ENCODE results near the gene NFIB.
A peak's percentile ranks its signal among the peaks of the same experiment; 100 is the strongest.

NFIB gene

DNA sequence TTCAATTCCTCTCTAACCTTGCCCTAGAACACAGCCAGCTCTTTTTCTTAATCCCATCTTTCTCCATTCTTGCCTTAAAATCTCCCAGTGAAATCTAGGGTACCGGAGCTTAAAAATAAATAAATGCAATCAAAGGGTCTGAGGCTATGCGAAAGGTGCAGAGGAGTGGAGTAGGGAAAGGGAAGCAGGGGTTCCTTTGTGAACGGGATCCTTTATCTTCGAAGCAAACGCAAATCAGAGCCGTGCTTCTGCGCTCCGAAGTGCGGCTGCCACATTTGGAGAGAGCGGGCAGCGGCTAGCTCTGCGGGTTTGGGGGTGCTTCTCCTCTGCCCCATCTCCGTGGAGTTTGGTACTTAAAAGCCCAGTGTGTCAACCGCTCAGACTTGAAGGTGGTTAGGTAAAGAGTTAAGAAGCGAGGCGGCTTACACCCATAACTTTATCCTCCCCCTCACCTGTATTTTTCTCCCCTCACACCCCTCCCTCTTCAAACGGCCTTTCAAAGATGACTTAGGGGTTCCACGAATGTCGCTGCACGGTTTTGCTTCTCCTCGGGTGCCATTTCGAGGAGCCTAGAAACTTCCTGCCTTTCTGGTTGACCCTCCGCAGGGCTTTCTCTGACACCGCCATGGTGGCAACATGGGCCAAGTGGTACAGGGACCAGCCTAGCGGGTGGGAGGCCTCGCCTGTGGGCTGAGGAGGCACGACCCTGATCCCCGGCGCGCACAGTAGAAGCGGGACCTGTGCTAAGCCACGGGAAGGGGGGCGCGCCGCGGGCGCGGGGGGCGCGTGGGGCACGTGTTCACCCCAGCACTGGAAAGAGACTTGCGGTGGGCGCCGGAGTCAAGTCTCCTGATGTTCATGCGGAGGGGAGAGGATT lies 31.7 kb upstream of the NFIB start:
- H3K27ac ChIP-seq = no peak overlapping the region
- DNase-seq (ENCODE audit: low read depth, low spot score) = no peak

DNA sequence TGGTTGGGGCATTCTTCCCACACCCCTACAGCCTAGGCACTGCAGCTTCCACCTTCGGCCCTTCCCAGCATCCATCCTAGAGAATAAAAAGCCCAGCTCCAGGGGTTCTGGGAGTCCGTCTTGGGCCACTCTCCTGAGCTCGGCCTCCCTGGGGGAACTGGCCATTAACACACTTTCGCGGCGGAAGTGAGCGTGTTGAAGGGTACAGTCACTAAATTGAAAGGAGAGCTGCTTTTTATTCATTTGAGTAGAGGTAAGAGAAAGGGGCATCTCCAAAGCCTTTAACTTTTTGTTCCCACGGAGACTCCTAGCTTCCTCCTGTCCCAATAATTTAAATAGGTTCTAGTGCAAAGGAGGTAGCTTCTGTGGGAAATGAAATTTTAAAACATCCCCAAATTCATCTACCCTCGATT lies 31.0 kb upstream of the NFIB start:
- no peak overlapping the region for H3K27ac ChIP-seq

DNA sequence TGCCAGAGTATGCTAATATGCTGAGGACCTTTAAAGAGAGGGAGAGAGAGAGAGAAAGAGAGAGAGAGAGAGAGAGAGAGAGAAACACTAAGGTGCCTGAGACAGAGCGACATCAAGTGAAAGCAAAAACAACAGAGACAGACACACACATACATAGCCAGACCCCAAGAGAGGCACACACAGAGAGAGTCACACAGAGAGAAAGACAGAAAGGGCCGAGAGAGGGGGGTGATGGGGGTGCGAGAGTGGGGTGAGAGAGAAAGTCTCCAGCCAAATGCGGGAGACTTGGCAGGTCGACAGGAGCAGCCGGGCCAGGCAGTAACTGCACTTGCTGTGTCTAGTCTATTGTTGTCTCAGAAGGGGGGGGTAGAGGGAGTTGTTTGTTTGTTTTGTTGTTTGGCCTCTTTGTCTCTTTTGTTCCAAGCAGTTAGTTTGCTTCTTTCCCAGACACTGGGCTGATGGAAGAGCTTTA lies 30.1 kb upstream of the NFIB start:
- no peak overlapping the region for H3K27ac ChIP-seq
- no peak for DNase-seq (ENCODE audit: low read depth, low spot score)

More for the DNA sequence above, 31.0 kb upstream of the NFIB start:
- DNase-seq (ENCODE audit: low read depth, low spot score) = no peak

DNA sequence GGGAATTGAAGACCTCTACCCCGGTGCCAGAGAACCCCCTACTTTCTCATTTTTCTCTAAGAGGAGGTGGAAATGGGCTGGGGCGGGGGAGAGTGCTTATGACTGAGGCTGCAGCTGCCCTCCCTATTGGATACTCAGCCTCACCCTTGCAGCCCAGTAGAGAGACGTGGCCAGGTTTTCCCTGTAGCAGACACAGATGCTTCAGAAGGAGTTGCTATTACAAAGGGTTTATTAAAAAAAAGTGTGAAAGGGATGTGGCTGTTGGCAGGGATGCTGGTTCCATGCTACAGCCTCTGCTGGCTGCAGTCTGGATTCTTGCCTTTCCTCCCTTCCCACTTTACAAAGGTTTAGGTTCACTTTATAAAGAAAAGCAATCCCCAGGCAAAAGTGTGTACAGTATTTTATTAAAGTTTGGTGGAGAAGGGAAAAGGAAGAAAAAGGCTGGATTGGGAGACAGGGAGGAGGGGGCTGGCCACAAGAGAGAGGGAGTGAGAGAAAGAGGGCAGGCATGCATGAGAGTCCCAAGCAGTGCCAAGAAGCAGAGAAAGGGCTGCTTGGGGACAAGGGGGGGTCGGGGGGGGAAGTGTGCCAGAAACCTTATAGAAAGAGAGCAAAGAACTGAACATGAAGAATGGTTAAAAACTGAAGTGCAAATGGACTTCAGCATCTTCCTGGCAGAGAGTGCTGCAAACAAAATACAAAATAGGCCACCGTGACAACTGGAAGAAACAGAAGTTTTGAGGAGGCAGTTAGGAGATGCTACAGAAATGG lies 29.5 kb upstream of the NFIB start:
- no peak for DNase-seq (ENCODE audit: low read depth, low spot score)

DNA sequence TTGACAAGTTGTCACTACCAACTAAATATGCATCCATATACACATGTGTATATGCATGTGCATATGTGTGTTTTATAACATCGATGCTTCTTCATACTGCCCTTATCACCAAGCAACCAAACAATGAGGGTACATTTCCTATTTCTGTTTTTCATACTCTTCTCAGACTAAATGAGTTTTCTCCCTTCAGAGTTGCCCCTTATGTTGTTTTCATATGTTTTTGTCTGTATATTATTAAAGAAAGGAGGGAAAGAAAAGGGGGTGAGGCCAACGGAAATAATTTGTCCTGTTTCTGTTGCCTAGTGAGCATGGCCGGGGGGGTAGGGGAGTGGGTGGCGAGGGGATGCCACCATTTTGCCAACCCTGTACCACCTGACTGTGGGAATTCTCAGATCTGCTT lies 28.8 kb upstream of the NFIB start:
- H3K27ac ChIP-seq = no peak overlapping the region
- no peak for DNase-seq (ENCODE audit: low read depth, low spot score)

More for the DNA sequence above, 29.5 kb upstream of the NFIB start:
- no peak overlapping the region for H3K27ac ChIP-seq

DNA sequence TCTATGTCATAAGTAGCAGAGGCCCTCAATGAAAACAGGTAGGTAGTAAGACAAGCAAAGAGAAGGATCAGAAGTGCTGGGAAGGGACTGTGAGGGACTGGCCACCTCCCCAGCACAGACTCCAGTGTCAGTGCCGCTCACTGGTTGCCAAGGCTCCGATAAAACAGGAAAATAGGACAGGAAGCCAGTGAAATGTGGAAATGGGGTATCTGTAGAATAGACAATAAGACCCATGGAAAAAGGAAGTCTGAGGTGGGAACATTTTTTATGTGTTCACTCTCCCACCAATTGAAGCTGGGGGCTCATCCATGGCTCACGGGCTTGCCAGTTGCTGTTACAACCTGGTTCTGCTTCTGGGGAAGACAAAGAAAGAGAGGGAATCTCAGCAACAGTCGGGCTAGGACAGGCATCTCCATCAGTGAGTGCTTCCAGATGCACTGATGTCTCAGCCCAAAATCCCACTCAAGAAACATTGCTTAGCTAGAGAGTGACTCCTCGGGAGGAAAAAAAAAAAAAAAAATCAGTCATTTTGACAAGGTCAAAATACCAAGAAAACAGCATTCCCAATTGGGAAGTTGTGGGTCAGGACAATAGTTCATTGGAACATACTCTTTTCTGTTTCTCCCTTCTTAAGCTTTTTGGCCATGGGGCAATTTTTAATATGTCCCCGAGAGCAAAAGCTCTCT lies 27.6 kb upstream of the NFIB start:
- H3K27ac ChIP-seq = no peak overlapping the region
- no peak for DNase-seq (ENCODE audit: low read depth, low spot score)

DNA sequence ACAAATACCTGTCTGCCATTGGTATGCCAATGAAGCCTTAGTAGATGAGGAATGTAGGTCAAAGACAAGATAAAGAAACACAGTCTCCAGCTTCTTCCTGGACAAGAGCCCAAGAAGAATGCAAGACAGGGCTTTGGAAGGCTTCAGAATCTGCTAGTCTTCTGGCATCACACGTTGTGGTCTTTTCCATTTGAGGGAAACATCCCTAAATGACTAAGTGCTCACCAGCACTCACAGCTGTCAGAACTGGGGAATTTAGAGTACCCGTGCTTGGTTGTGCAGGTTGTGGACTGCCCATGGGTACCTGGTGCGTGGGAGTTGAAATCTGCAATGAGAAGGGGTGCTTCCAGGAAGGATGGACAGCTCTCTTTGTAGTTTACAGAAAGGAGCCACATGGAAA lies 27.1 kb upstream of the NFIB start:
- H3K27ac ChIP-seq = no peak overlapping the region
- DNase-seq (ENCODE audit: low read depth, low spot score) = no peak

- DNase-seq (ENCODE audit: low read depth, low spot score) = no peak
- H3K27ac ChIP-seq = no peak overlapping the region
These were observed 26.4 kb upstream of the NFIB start for GRCh38 chr9:14340219-14340873.

DNA sequence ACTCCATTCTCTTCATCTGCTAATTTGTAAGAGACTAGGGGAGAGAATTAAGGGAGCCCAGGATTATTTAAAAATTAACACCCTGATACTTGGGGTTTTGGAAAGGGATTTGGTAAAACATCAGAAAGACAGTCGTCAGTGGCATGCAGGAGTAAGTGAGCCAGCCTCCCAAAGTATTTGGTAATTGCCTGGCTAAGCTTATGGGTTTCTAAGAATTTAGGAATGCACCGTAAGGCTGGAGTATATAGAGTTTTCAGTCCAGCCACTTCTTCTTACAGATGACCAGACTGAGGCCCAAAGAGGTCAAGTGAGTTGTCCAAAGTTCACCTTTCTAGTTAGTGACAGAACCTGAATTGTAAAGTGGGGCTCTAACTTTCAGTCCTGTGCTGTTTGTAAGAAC lies 25.8 kb upstream of the NFIB start:
- no peak for DNase-seq (ENCODE audit: low read depth, low spot score)
- no peak overlapping the region for H3K27ac ChIP-seq

- no peak for DNase-seq (ENCODE audit: low read depth, low spot score)
- H3K27ac ChIP-seq = no peak overlapping the region
These were observed 23.7 kb upstream of the NFIB start for GRCh38 chr9:14337615-14338014.

DNA sequence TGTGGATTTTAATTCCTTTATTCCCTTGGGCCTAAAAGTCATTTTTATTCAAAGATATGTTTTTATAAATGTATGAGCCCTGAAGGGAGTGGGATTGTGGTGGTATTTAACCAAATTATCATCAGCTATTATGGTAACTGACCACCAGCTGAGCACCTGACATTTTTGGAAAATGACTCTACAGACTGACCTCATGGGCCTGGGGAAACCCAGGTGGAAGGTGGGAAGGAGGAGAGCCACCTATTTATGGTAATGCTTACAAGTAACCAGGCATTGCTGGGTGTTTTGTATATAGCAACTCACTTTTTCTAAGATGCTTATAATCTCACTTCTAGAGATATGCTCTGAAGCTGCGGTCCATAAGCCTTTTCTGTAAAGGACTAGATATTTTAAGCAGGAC lies 22.3 kb upstream of the NFIB start:
- no peak overlapping the region for H3K27ac ChIP-seq
- no peak for DNase-seq (ENCODE audit: low read depth, low spot score)

DNA sequence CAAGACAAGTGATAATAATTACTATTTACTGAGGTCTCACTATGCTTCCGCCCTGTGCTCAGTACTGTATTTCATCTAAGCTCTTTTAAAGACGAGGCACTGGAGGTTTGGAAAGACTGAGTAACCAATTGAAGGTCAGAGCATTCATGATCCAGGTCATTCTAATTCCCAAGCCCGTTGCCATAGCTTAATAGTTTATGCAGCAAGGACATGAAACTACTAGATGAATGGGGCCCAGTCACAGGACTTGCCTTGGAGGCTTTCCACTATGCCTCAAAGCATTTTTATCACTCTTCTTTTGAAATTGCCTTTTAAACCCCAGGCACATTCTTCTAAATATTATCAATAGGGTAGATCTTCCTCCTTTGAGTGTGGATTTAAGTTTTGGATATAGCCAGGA lies 17.2 kb upstream of the NFIB start:
- DNase-seq (ENCODE audit: low read depth, low spot score) = no peak
- no peak overlapping the region for H3K27ac ChIP-seq

- no peak for DNase-seq (ENCODE audit: low read depth, low spot score)
- H3K27ac ChIP-seq = no peak overlapping the region
These were observed 13.1 kb upstream of the NFIB start for GRCh38 chr9:14327036-14327435.

GRCh38 chr9:14326264-14326826 lies 12.4 kb upstream of the NFIB start:
- H3K27ac ChIP-seq = peak overlapping the region; percentile 1
- DNase-seq (ENCODE audit: low read depth, low spot score) = peak; percentile 93

DNA sequence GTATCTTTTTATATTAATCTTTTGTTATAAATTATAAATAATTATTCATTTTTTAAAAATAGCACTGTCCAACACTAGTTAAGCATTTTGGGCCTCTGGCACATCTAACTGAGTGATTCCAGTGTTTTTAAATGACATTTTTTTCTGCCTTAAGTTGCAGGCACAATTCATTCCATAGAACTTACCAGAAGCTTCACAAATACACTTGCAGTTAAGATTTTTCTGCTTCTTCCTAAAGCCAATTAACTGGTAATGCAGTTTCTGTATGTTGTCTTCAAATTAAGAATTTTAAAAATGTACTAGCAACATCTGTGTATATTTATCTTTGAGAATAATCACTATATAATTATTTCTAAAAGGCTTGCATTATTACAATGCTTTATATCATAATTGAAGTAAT lies 11.2 kb upstream of the NFIB start:
- no peak overlapping the region for H3K27ac ChIP-seq

GRCh38 chr9:14323985-14324650 lies 10.2 kb upstream of the NFIB start:
- no peak for DNase-seq (ENCODE audit: low read depth, low spot score)
- no peak overlapping the region for H3K27ac ChIP-seq

More for the DNA sequence above, 11.2 kb upstream of the NFIB start:
- no peak for DNase-seq (ENCODE audit: low read depth, low spot score)

GRCh38 chr9:14323083-14323971 lies 9.4 kb upstream of the NFIB start:
- no peak for DNase-seq (ENCODE audit: low read depth, low spot score)
- peak overlapping the region; percentile 96 for H3K27ac ChIP-seq

Measured in epithelial cell of prostate (primary cell).